GM23248 (cell line): Measurements from ENCODE around the gene ADGRA3. TPM values are rescaled to one million over a fixed set of nuclear protein-coding genes. Genes with fewer than 3 reads are reported as not detected.

Source experiments
- DNase-seq: peaks from one replicate; pipeline ENCODE4 v3.0.0-alpha.2; 2015
- H2AFZ ChIP-seq: fragments of 200-600 bp; sonication (generic); 2 replicates; pipeline ENCODE4 v1.6.1; 2016; ENCODE audit warnings: antibody characterized with exemption
- H3F3A ChIP-seq: fragments of 200-600 bp; sonication (generic); 2 replicates; pipeline ENCODE4 v1.6.1; 2016; ENCODE audit warnings: mild to moderate bottlenecking, antibody characterized with exemption, mixed run types; ENCODE audit not compliant: insufficient read depth
- H3K27ac ChIP-seq: fragments of 200-600 bp; sonication (generic); 2 replicates; pipeline ENCODE4 v1.5.1; 2016; ENCODE audit warnings: mild to moderate bottlenecking
- H3K27me3 ChIP-seq: fragments of 200-600 bp; sonication (generic); replicated peaks from 2 replicates; pipeline ENCODE4 v1.6.1; 2016; ENCODE audit warnings: mild to moderate bottlenecking; ENCODE audit not compliant: insufficient read depth
- H3K36me3 ChIP-seq: fragments of 200-600 bp; sonication (generic); 2 replicates; pipeline ENCODE4 v1.6.1; 2016; ENCODE audit warnings: low read depth, mild to moderate bottlenecking
- H3K4me1 ChIP-seq: fragments of 200-600 bp; sonication (generic); 2 replicates; pipeline ENCODE4 v1.6.1; 2016; ENCODE audit warnings: mild to moderate bottlenecking; ENCODE audit not compliant: insufficient read depth
- H3K4me2 ChIP-seq: fragments of 200-600 bp; sonication (generic); one replicate; pipeline ENCODE4 v1.6.1; 2016; ENCODE audit warnings: mild to moderate bottlenecking; ENCODE audit not compliant: unreplicated experiment
- H3K4me3 ChIP-seq: fragments of 200-600 bp; sonication (generic); 2 replicates; pipeline ENCODE4 v1.5.1; 2016; ENCODE audit warnings: mild to moderate bottlenecking
- H3K79me2 ChIP-seq: fragments of 200-600 bp; sonication (generic); 2 replicates; pipeline ENCODE4 v1.6.1; 2016; ENCODE audit warnings: mild to moderate bottlenecking; ENCODE audit not compliant: insufficient read depth
- H3K9ac ChIP-seq: fragments of 200-600 bp; sonication (generic); 2 replicates; pipeline ENCODE4 v1.6.1; 2016; ENCODE audit warnings: mild to moderate bottlenecking
- H3K9me2 ChIP-seq: fragments of 200-600 bp; sonication (generic); 2 replicates; pipeline ENCODE4 v1.6.1; 2016; ENCODE audit warnings: mixed run types, mild to moderate bottlenecking, moderate library complexity; ENCODE audit not compliant: insufficient read depth
- H3K9me3 ChIP-seq: fragments of 200-600 bp; sonication (generic); one replicate; pipeline ENCODE4 v1.6.1; 2017; ENCODE audit warnings: low read depth
- H4K20me1 ChIP-seq: fragments of 200-600 bp; sonication (generic); 2 replicates; pipeline ENCODE4 v1.6.0; 2016; ENCODE audit not compliant: insufficient read depth
- EZH2 ChIP-seq: fragments of 200-600 bp; sonication (generic); IDR thresholded peaks from 2 replicates; pipeline ENCODE4 v1.6.1; 2018; ENCODE audit warnings: antibody characterized with exemption, mild to moderate bottlenecking; ENCODE audit not compliant: insufficient read depth, poor library complexity, severe bottlenecking
- EZH2phosphoT487 ChIP-seq: fragments of 200-600 bp; sonication (generic); IDR thresholded peaks from 2 replicates; pipeline ENCODE4 v1.6.1; 2018; ENCODE audit warnings: antibody characterized with exemption, moderate library complexity, mild to moderate bottlenecking, low read depth; ENCODE audit not compliant: insufficient read depth
- WGBS, 2 experiments: methylation state at CpG; one replicate each; pipeline ENCODE4 v1.1.6; 2015 to 2017; ENCODE audit warnings: low lambda C conversion rate in 2 of 2, low coverage in 1 of 2; ENCODE audit errors: missing lambda C conversion rate in 2 of 2; 5-methylcytosine and 5-hydroxymethylcytosine counted together
- in situ Hi-C: fragments of 300-500 bp; cut with MboI; formaldehyde crosslinking; loops from 2 replicates; pipeline ENCODE4 v1.15.0; 2020
- polyA plus RNA-seq: library from polyadenylated mRNA; unstranded; fragments of >200 nt; fragmentation: Nextera tagmentation; extraction: Ambion mirVana; gene quantifications from 2 replicates; pipeline ENCODE4 v1.2.1, GENCODE V29; 2016
- total RNA-seq: library from RNA; depleted of rRNA; stranded (reverse); fragments of >200 nt; shearing (Covaris generic); gene quantifications from 2 replicates; pipeline ENCODE4 v1.2.3, GENCODE V29; 2014

Gene ADGRA3
- total and polyA plus RNA-seq, 2 experiments from 2014 or later: 1.1 to 7.8 TPM

- Histone ChIP-seq H3K36me3 (no peaks in the 10 kb centered on the region), H3K27ac (no peak overlapping the region), H3K4me1 (peaks cover 19% of the 10 kb centered on the region), H4K20me1 (no peaks in the 10 kb centered on the region), H3K4me3 (no peak overlapping the region), H3K4me2 (no peak overlapping the region), H3K9me2 (no peaks in the 10 kb centered on the region), H3K27me3 (no peaks in the 10 kb centered on the region), H3K79me2 (no peaks in the 10 kb centered on the region; the same call in 1 of the 2 replicates), H3K9me3 (no peaks in the 10 kb centered on the region), H2AFZ (no peak overlapping the region), H3F3A (peaks cover 16% of the 10 kb centered on the region), H3K9ac (no peak overlapping the region)
- TF ChIP-seq EZH2phosphoT487 (no peak), EZH2 (no peak)
- 90 to 100% methylated on average over 3 of the region's 3 CpGs for WGBS, 2 experiments
- in situ Hi-C loops: no loop called here
- DNase-seq: no peak
These were observed 33.4 kb downstream of the ADGRA3 start for GRCh38 chr4:22482250-22483127.

GRCh38 chr4:22480675-22481327 lies 35.1 kb downstream of the ADGRA3 start:
- H3K27ac ChIP-seq: no peak overlapping the region
- H3K4me2 ChIP-seq: no peak overlapping the region
- no peaks in the 10 kb centered on the region for H3K9me3 ChIP-seq
- no peaks in the 10 kb centered on the region for H3K79me2 ChIP-seq
- no peak overlapping the region for H2AFZ ChIP-seq
- no peak overlapping the region for H3K9ac ChIP-seq
- no peaks in the 10 kb centered on the region for H3K36me3 ChIP-seq
- in situ Hi-C loops: no loop called here
- no peaks in the 10 kb centered on the region for H3K27me3 ChIP-seq
- H3F3A ChIP-seq: peaks cover 16% of the 10 kb centered on the region
- H3K4me3 ChIP-seq: no peak overlapping the region
- no peak for DNase-seq
- 94% methylated on average over 2 of the region's 2 CpGs for WGBS, 2 experiments
- no peaks in the 10 kb centered on the region for H4K20me1 ChIP-seq
- H3K4me1 ChIP-seq: peaks cover 19% of the 10 kb centered on the region
- no peaks in the 10 kb centered on the region for H3K9me2 ChIP-seq
- TF ChIP-seq EZH2phosphoT487 (no peak), EZH2 (no peak)

- no peaks in the 10 kb centered on the region for H3K9me2 ChIP-seq
- no peak overlapping the region for H3K9ac ChIP-seq
- peaks cover 13% of the 10 kb centered on the region for H3F3A ChIP-seq
- WGBS, 2 experiments: 53% methylated on average over 2 of the region's 2 CpGs
- H2AFZ ChIP-seq: no peak overlapping the region
- H3K36me3 ChIP-seq: no peaks in the 10 kb centered on the region
- TF ChIP-seq EZH2phosphoT487 (no peak), EZH2 (no peak)
- no peak overlapping the region for H3K27ac ChIP-seq
- no peak for DNase-seq
- no peaks in the 10 kb centered on the region for H4K20me1 ChIP-seq
- no peaks in the 10 kb centered on the region for H3K79me2 ChIP-seq
- peaks cover 7% of the 10 kb centered on the region for H3K4me1 ChIP-seq
- no peak overlapping the region for H3K4me2 ChIP-seq
- H3K4me3 ChIP-seq: no peak overlapping the region
- H3K27me3 ChIP-seq: no peaks in the 10 kb centered on the region
- H3K9me3 ChIP-seq: no peaks in the 10 kb centered on the region
- in situ Hi-C loops: no loop called here
These were observed 37.4 kb downstream of the ADGRA3 start for GRCh38 chr4:22478426-22478825.

GRCh38 chr4:22477813-22478182 lies 38.1 kb downstream of the ADGRA3 start:
- Histone ChIP-seq H3K9me3 (no peaks in the 10 kb centered on the region), H3K4me3 (no peak overlapping the region), H3K4me2 (no peak overlapping the region), H3F3A (peaks cover 14% of the 10 kb centered on the region), H3K4me1 (peaks cover 9% of the 10 kb centered on the region), H4K20me1 (no peaks in the 10 kb centered on the region), H3K9me2 (no peaks in the 10 kb centered on the region), H3K27ac (no peak overlapping the region), H3K79me2 (no peaks in the 10 kb centered on the region), H3K27me3 (no peaks in the 10 kb centered on the region), H2AFZ (no peak overlapping the region), H3K9ac (no peak overlapping the region), H3K36me3 (no peaks in the 10 kb centered on the region)
- DNase-seq: no peak
- WGBS, 2 experiments: 86 to 92% methylated on average over 6 of the region's 6 CpGs
- TF ChIP-seq EZH2phosphoT487: no peak
- TF ChIP-seq EZH2: no peak
- in situ Hi-C loops: no loop called here
